HG02870 (cell line): ENCODE results near the gene RBM17.
"Not testable (repeated sequence)": the region's sequence is repeated elsewhere in the genome, so short reads cannot be mapped to it uniquely, and the experiment has no call there.

Experiments
- ATAC-seq: cut with Tn5 transposase; IDR thresholded peaks from one replicate; pipeline ENCODE4 v1.9.1; 2021; ENCODE audit warnings: mild to moderate bottlenecking, moderate library complexity; ENCODE audit not compliant: unreplicated experiment

The RBM17 gene

DNA sequence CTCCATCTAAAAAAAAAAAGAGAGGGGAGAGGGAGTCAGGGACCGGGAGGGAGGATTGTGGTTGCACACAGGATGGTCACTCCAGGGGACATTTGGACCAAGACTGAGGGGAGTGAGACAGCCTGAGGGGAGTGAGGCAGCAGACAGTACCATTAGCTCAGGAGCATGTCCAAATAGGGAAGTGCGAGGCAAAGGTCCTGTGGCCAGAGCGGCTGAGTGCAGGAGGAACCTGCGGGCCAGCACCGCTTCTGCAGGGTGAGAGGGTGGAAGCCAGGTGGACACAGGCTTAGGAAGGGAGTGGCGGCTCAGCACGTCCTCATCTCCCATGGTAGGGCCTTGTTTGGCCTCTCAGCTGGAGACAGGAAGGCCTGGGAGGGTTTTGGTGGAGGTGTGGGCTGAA, 65.0 kb downstream of the RBM17 start:
- no peak for ATAC-seq

DNA sequence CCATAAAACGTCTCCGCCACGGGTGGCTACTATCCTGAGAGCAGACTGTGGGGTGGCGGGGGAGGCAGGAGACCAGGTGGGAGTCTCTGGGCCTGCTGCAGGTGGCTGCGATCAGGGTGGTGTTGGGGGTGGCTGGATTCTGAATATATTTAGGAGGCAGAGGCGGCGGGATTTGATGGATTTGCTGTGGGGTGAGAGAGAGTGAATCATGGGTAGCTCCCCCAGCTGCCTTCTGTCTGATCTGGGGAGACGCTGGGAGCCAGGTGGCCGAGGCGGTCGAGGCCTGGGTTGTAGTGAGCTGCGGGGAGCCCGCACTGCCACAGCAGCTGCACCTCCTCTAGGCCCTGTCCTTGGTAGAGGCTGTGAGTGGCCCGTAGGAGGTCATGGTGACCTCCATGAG, 65.7 kb downstream of the RBM17 start:
- ATAC-seq = no peak

DNA sequence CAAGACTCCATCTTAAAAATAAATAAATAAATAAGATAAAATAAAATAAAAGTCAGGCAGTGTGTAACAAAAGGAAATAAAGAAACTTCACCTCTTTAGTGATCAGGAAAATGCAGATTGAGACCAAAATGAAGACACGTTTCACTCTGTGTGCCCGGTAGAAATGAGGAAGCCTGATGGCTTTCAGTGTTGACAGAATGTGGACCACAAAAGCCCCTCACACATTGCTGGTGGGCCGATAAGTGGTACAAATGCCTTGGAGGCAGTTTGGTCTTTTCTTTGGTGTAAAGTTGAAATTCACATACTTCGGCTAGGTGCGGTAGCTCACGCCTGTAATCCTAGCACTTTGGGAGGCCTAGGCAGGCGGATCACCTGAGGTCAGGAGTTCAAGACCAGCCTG, 69.4 kb downstream of the RBM17 start:
- no peak for ATAC-seq

DNA sequence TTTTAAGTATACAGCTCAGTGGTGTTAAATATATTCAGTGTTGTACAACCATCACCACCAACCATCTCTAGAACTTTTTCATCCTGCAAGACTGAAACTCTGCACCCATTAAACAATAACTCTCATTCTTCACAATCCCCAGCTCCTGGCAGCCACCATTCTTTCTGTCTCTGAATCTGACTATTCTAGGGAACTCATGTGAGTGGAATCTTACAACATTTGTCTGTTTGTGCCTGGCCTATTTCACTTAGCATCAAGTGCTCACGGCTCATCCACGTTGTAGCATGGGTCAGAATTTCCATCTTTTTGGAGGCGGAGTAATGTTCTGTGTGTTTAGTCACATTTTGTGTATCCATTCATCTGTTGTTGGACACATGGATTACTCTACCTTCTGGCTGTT, 73.1 kb downstream of the RBM17 start:
- ATAC-seq = no peak

DNA sequence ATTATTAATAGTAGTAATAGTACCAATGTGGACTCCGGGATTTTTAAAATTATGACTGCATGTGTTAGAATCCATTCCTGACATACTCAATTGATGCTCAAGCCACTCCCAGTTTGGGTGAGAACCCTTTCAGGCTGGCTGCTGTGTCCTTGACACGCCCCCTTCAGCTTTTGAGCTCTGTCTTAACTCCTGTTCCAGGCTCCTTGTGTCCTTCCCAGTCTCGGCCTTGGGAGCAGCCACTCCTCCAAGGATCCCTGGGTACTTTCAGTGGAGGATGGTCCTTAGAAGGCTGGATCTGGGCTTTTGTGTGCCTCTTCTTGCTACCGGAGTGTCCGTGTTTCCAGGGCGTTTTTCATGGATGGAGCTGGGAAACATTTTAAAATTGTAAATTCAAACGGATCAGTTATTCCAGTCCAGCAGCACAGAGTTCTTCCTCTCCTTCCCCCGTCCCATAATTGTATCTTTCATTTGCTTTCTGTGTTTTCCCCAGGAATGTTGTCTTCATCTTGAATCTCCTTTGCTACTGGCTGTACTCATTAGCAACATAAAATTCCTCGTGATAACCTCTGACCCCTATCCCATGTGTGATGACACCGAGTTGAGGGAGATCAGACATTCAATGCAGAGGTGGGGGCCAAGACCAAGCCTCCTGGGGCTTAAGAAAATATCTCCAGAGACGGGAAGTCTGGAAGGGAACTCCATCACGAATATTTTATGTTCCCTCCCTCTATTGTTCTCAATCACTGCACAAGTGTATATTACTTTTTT, 73.9 kb downstream of the RBM17 start:
- ATAC-seq = no peak

DNA sequence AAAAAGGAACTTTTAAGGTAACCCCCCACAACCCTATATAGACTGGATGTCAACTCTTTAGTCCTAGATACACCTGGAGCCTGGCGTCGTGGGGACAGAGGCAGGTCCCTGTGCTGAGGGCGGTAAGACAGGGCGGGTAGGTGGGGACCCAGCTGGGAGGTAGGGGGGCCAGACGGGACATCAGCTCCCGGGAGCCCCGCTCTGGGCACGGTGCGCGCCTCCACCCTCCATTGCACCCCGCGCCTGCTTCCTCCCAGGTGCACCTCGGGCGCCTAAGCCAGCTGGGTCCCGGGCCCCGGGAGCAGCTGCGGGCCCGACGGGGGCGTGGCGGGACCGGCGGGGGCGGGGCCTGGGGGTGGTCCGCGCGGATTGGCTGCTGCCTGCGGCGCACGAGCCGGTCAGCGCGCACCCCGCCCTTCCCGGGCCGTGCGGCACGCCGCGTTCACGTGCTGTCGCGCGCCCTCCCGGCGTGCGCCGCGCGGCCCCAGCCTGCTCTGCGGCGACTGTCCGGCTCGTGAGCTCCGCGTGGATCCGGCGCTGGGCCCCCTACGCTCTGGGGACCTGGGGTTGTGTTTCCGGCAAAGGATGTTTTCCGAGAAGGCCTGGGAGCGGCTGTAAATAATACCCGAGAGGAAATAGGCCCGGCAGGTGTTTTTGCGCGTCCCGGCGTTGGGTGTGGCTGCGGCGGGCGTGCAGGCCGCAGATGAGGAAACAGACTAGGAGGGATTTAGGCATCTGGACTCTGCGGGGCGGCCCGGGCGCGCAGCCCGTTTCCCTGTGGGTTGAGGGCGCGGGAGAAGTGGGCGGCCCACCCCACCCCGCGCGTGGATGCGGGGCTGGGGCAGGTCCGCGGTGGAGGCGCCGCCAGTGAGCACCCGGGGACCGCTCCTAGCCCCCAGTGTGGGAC, 74.8 kb downstream of the RBM17 start:
- ATAC-seq = peak; percentile 90

DNA sequence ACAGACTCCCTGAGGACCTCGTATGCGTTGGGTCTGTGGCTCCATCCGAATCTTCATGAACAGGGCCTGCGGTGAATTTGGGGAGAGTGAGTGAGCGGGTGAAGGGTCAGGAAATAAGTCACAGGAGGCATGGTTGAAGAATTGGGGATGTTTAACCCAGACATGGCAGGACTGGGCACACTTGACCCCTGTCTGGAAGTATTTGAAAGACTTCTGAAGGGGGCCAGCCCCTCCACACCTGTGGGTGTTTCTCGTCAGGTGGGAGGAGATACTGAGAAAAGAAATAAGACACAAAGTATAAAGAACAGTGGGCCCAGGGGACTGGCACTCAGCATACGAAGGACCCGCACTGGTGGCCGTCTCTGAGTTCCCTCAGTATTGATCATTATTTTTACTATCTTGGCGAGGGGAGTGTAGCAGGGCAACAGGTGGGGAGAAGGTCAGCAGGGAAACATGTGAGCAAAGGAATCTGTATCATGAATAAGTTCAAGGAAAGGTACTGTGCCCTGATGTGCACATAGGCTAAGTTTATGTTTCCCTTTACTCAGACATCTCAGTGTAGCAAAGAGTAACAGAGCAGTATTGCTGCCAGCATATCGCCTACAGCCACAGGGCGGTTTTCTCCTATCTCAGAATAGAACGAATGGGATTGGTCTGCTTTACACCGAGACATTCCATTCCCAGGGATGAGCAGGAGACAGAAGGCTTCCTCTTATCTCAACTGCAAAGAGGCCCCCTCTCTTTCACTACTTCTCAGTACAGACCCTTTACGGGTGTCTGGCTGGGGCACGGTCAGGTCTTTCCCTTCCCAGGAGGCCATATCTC, 75.6 kb downstream of the RBM17 start:
- no peak for ATAC-seq

DNA sequence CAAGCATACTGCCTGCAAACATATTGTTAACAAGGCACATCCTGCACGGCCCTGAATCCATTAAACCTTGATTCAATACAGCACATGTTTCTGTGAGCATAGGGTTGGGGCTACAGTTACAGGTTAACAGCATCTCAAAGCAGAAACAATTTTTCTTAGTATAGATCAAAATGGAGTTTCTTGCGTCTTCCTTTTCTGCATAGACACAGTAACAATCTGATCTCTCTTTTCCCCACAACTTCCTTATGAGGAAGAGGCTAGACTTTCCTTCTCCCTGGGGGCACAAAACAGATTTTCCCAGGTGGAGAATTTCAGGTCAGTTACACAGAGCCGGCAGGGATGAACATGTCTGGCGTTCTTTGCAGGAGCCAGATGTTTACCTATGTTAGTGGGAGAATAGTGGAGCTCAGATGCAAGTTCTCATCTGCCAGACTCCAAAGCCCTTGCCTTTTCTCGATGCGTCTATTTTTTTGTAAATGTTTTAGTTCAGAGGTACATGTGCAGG, 76.4 kb downstream of the RBM17 start:
- ATAC-seq = no peak

DNA sequence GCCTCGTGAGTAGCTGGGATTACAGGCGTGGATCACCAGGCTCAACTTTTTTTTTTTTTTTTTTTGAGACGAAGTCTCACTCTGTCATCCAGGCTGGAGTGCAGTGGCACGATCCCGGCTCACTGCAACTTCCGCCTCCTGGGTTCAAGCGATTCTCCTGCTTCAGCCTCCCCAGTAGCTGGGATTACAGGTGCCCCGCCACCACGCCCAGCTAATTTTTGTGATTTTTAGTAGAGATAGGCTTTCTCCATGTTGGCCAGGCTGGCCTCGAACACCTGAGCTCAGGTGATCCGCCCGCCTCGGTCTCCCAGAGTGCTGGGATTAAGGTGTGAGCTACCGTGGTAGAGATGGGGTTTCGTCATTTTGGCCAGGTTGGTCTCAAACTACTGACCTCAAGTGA, 77.1 kb downstream of the RBM17 start:
- not testable (repeated sequence) for ATAC-seq
